Measurements from ENCODE around the gene ZNF444.

ZNF444 gene

GRCh38 chr19:56117376-56117884 is 23.7 kb upstream of the ZNF444 start:
- DNase-seq (ENCODE audit: low read depth): no peak
- H3K27me3 ChIP-seq (replicated peaks; ENCODE audit: control insufficient read depth, insufficient read depth, low read length): no peaks in the 10 kb centered on the region

GRCh38 chr19:56117889-56118288 is 23.2 kb upstream of the ZNF444 start:
- H3K9ac ChIP-seq (ENCODE audit: low read length): no peak overlapping the region
- H3K4me1 ChIP-seq (ENCODE audit: control insufficient read depth, insufficient read depth, low read length): peaks cover 30% of the 10 kb centered on the region
- no peak for DNase-seq (ENCODE audit: low read depth)
- H3K4me3 ChIP-seq (ENCODE audit: low read length): no peak overlapping the region
- no peaks in the 10 kb centered on the region for H3K36me3 ChIP-seq (ENCODE audit: control insufficient read depth, insufficient read depth, low read length, severe bottlenecking)
- H3K9me3 ChIP-seq (ENCODE audit: control insufficient read depth, low read length): no peaks in the 10 kb centered on the region
- H3K27me3 ChIP-seq (replicated peaks; ENCODE audit: control insufficient read depth, insufficient read depth, low read length): no peaks in the 10 kb centered on the region

More at GRCh38 chr19:56117376-56117884, 23.7 kb upstream of the ZNF444 start:
- H3K36me3 ChIP-seq (ENCODE audit: control insufficient read depth, insufficient read depth, low read length, severe bottlenecking): no peaks in the 10 kb centered on the region
- no peaks in the 10 kb centered on the region for H3K9me3 ChIP-seq (ENCODE audit: control insufficient read depth, low read length)
- H3K4me1 ChIP-seq (ENCODE audit: control insufficient read depth, insufficient read depth, low read length): peaks cover 31% of the 10 kb centered on the region
- H3K9ac ChIP-seq (ENCODE audit: low read length): no peak overlapping the region
- no peak overlapping the region for H3K4me3 ChIP-seq (ENCODE audit: low read length)

- DNase-seq (ENCODE audit: low read depth): no peak
- H3K9ac ChIP-seq (ENCODE audit: low read length): peak overlapping the region; percentile 95
- peaks cover 27% of the 10 kb centered on the region for H3K4me1 ChIP-seq (ENCODE audit: control insufficient read depth, insufficient read depth, low read length)
- H3K27me3 ChIP-seq (replicated peaks; ENCODE audit: control insufficient read depth, insufficient read depth, low read length): no peaks in the 10 kb centered on the region
- no peaks in the 10 kb centered on the region for H3K9me3 ChIP-seq (ENCODE audit: control insufficient read depth, low read length)
- peak overlapping the region; percentile 89 for H3K4me3 ChIP-seq (ENCODE audit: low read length)
- no peaks in the 10 kb centered on the region for H3K36me3 ChIP-seq (ENCODE audit: control insufficient read depth, insufficient read depth, low read length, severe bottlenecking)
Measured at GRCh38 chr19:56118666-56119581, 22.2 kb upstream of the ZNF444 start.

- Histone ChIP-seq H3K4me3 (ENCODE audit: low read length) (peak overlapping the region; percentile 89), H3K4me1 (ENCODE audit: control insufficient read depth, insufficient read depth, low read length) (peaks cover 27% of the 10 kb centered on the region), H3K27me3 (replicated peaks; ENCODE audit: control insufficient read depth, insufficient read depth, low read length) (no peaks in the 10 kb centered on the region), H3K36me3 (ENCODE audit: control insufficient read depth, insufficient read depth, low read length, severe bottlenecking) (no peaks in the 10 kb centered on the region), H3K9ac (ENCODE audit: low read length) (peak overlapping the region; percentile 95), H3K9me3 (ENCODE audit: control insufficient read depth, low read length) (no peaks in the 10 kb centered on the region)
- peak; percentile 37 for DNase-seq (ENCODE audit: low read depth)
Measured at GRCh38 chr19:56119582-56119978, 21.5 kb upstream of the ZNF444 start.

- peak overlapping the region; percentile 95 for H3K9ac ChIP-seq (ENCODE audit: low read length)
- peak overlapping the region; percentile 89 for H3K4me3 ChIP-seq (ENCODE audit: low read length)
- no peaks in the 10 kb centered on the region for H3K27me3 ChIP-seq (replicated peaks; ENCODE audit: control insufficient read depth, insufficient read depth, low read length)
- no peaks in the 10 kb centered on the region for H3K36me3 ChIP-seq (ENCODE audit: control insufficient read depth, insufficient read depth, low read length, severe bottlenecking)
- H3K9me3 ChIP-seq (ENCODE audit: control insufficient read depth, low read length): no peaks in the 10 kb centered on the region
- no peak for DNase-seq (ENCODE audit: low read depth)
- H3K4me1 ChIP-seq (ENCODE audit: control insufficient read depth, insufficient read depth, low read length): peaks cover 27% of the 10 kb centered on the region
Measured at GRCh38 chr19:56120002-56120370, 21.1 kb upstream of the ZNF444 start.

GRCh38 chr19:56120371-56121179 is 20.5 kb upstream of the ZNF444 start:
- H3K4me3 ChIP-seq (ENCODE audit: low read length): peak overlapping the region; percentile 89
- H3K27me3 ChIP-seq (replicated peaks; ENCODE audit: control insufficient read depth, insufficient read depth, low read length): no peaks in the 10 kb centered on the region
- peak; percentile 89 for DNase-seq (ENCODE audit: low read depth)
- H3K9me3 ChIP-seq (ENCODE audit: control insufficient read depth, low read length): no peaks in the 10 kb centered on the region
- peak overlapping the region; percentile 95 for H3K9ac ChIP-seq (ENCODE audit: low read length)
- H3K36me3 ChIP-seq (ENCODE audit: control insufficient read depth, insufficient read depth, low read length, severe bottlenecking): no peaks in the 10 kb centered on the region
- peaks cover 27% of the 10 kb centered on the region for H3K4me1 ChIP-seq (ENCODE audit: control insufficient read depth, insufficient read depth, low read length)

- no peaks in the 10 kb centered on the region for H3K27me3 ChIP-seq (replicated peaks; ENCODE audit: control insufficient read depth, insufficient read depth, low read length)
- H3K9ac ChIP-seq (ENCODE audit: low read length): peak within 1 kb of the TSS; percentile 95
- H3K9me3 ChIP-seq (ENCODE audit: control insufficient read depth, low read length): no peaks in the 10 kb centered on the region
- peaks cover 27% of the 10 kb centered on the region for H3K4me1 ChIP-seq (ENCODE audit: control insufficient read depth, insufficient read depth, low read length)
- peak within 1 kb of the TSS; percentile 91 for H3K4me3 ChIP-seq (ENCODE audit: low read length)
- DNase-seq (ENCODE audit: low read depth): peak; percentile 99
- H3K36me3 ChIP-seq (ENCODE audit: control insufficient read depth, insufficient read depth, low read length, severe bottlenecking): no peaks in the 10 kb centered on the region
Measured at GRCh38 chr19:56121180-56122167, 19.6 kb upstream of the ZNF444 start, which contains the start of gene ZNF787. ZNF787 (minus strand) TSS chr19:56121295; CDS start chr19:56103217, 18,078 bp downstream.

- no peaks in the 10 kb centered on the region for H3K36me3 ChIP-seq (ENCODE audit: control insufficient read depth, insufficient read depth, low read length, severe bottlenecking)
- peaks cover 23% of the 10 kb centered on the region for H3K4me1 ChIP-seq (ENCODE audit: control insufficient read depth, insufficient read depth, low read length)
- H3K9ac ChIP-seq (ENCODE audit: low read length): no peak overlapping the region
- no peak overlapping the region for H3K4me3 ChIP-seq (ENCODE audit: low read length)
- H3K27me3 ChIP-seq (replicated peaks; ENCODE audit: control insufficient read depth, insufficient read depth, low read length): no peaks in the 10 kb centered on the region
- DNase-seq (ENCODE audit: low read depth): no peak
- no peaks in the 10 kb centered on the region for H3K9me3 ChIP-seq (ENCODE audit: control insufficient read depth, low read length)
Measured at GRCh38 chr19:56123266-56123891, 17.7 kb upstream of the ZNF444 start.

- no peaks in the 10 kb centered on the region for H3K36me3 ChIP-seq (ENCODE audit: control insufficient read depth, insufficient read depth, low read length, severe bottlenecking)
- no peaks in the 10 kb centered on the region for H3K9me3 ChIP-seq (ENCODE audit: control insufficient read depth, low read length)
- peaks cover 11% of the 10 kb centered on the region for H3K4me1 ChIP-seq (ENCODE audit: control insufficient read depth, insufficient read depth, low read length)
Measured at GRCh38 chr19:56124578-56124977, 16.5 kb upstream of the ZNF444 start.

More at GRCh38 chr19:56124578-56124977, 16.5 kb upstream of the ZNF444 start:
- no peak for DNase-seq (ENCODE audit: low read depth)
- H3K9ac ChIP-seq (ENCODE audit: low read length): no peak overlapping the region
- H3K4me3 ChIP-seq (ENCODE audit: low read length): no peak overlapping the region
- H3K27me3 ChIP-seq (replicated peaks; ENCODE audit: control insufficient read depth, insufficient read depth, low read length): no peaks in the 10 kb centered on the region

Measured in adipocyte (in vitro differentiated cells).